Anterior cingulate cortex (tissue), 58 donors: ENCODE measurements around the gene FOXA2.

Source experiments
- DNase-seq, 58 donors: peaks; one replicate each; lab custom pipeline; 2025; lab: John Stamatoyannopoulos, UW

Gene FOXA2

DNA sequence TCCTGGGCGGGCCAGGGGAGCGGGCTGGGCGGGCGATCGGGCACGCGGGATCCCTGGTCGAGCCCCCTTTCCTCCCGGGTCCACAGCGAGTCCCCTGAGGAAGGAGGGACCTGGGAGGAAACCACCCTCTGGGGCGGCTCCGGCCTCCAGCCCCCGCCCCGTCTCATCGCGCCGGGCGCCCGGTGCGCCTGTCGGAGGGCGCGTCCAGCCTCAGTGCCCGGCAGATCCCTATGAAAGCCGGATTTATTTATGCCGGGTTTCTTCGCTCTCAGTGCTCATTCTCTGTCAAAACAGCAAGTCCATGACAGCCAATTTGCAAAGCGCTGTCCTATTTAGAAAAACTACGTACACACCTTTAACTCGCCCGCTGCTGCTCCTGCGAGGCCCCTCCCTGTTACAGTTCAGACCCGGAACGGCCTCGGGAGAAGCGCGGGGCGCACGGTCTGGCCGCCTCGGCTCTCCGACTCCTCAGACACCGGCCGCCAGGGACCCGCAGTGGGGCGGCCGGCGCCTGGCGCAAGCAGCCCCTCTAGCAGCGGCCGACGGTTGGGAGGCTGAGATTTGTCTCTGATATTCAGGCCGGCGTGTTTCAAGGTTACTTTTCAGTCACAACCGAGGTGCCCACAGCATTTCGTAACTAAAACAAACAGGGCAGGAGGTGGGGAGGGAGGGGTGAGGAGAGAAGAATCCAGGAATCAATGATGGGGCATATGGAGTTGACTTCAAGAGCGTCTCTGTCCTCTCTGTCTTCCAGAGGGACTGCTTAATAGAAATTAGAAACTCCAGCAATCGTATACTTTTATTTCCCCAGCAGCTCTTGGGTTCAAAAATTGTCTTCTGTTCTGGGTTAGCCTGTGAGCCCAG lies 782 bp upstream of the FOXA2 start:
- no peak for DNase-seq

DNA sequence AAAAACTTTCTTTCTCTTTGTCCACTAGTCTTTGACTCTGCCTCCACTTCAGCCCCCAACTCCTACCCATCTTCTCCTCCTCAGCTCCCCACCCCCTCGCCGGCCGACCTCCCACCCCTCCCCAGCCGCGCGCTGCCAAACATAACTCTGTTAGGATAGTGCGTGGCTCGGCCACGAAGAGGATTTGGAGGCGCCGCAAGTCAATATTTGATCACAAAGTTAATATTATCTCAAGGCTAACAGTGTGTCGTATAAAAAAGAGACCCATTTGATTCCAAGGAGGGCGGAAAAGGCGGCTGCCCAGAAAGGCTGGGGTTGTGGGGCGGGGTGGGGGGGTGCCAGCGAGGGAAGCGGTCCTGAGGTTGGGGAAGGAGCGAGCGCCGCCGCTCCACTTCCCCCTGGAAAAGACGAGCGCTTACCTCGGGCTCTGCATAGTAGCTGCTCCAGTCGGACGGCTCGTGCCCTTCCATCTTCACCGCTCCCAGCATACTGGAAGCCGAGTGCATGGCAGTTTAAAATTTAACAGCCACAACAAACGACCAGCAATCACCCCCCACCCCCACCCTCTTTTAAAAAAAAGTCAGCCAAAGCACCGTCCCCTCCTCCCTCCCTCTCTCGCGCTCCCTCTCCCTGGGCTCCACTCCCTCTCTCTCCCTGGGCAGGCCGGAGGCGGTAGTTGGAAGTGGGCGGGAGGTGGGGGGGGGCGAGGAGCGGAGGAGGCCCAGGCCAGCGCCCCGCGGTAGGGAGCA lies 425 bp downstream of the FOXA2 start:
- no peak for DNase-seq

DNA sequence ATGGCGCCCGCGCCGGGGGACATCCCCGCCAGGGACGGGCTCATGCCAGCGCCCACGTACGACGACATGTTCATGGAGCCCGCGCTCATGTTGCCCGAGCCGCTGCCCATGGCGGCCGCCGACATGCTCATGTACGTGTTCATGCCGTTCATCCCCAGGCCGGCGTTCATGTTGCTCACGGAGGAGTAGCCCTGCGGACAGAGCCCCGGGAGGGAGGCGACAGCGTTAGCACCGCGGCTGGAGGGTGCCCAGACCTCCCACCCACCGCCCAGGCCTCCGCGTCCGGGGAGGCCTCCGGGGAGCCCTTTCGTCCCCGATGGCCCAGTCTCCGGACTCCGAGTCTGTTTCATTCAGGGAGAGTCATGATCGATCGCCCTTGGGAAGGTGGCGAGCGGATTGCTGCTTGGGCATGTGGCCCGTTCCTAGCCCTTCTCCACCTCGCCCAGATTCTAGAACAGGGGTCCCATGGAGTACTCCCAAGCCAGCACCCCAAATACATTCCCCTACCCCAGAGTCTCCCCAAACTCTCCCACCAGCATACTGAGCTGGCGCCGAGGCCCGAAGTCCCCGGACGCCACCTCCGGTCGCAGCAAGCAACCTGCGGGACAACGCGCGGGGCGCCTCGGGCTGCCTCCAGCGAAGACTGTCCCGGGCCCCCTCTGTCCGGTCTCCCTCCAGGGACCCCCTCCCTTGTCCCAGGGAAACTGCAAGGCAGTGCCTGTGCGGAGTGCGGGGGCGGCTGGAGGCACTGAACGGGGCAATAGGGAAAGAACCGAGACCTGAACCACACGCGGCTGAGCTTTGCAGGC lies 1.2 kb downstream of the FOXA2 start:
- no peak for DNase-seq

DNA sequence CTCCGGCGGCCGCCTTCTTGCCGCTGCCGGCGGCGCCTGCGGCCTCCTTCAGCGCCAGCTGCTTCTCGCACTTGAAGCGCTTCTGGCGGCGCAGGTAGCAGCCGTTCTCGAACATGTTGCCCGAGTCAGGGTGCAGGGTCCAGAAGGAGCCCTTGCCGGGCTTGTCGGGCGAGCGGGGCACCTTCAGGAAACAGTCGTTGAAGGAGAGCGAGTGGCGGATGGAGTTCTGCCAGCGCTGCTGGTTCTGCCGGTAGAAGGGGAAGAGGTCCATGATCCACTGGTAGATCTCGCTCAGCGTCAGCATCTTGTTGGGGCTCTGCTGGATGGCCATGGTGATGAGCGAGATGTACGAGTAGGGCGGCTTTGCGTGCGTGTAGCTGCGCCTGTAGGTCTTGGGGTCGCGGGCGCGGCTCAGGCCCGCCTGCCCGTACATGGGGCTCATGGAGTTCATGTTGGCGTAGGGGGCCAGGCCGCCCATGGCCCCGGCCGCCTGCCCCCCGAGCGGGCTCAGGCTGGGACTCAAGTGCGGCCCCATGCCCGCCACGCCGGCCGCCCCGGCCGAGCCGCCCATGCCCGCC lies 1.9 kb downstream of the FOXA2 start:
- no peak for DNase-seq

DNA sequence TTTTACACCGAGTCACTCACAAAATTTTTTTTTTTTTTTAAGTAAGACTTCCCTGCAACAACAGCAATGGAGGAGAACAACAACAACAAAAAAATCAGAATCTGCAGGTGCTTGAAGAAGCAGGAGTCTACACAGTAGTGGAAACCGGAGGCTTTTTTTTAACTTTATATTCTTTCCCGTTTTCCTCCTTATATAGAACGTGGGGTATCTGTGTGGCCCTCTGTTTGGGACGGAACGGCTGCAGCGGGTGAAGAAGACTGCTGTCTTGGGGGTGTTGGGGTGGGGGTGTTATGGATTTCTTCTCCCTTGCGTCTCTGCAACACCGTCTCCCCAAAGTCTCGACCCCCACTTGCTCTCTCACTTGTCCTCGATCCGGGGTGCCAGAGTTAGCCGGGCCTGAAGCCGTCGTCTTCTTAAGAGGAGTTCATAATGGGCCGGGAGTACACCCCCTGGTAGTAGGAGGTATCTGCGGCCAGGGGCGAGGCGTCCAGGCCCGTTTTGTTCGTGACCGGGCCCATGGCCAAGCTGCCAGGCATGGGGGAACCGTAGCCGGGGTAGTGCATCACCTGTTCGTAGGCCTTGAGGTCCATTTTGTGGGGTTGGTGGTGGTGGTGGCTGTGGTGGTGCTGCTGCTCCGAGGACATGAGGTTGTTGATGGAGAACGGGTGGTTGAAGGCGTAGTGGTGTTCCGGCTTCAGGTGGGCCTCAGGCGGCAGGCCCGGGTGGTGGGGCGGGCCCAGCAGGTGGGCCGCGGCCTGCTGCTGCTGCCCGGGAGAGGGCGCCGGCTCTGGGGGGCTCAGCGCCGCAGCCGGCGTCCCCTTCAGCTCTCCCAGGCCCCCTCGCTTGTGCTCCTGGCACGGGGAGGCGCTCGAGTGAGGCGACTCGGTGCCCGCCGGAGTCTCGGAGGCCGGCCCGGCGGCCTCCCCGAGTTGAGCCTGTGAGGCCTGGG lies 2.7 kb downstream of the FOXA2 start:
- no peak for DNase-seq

DNA sequence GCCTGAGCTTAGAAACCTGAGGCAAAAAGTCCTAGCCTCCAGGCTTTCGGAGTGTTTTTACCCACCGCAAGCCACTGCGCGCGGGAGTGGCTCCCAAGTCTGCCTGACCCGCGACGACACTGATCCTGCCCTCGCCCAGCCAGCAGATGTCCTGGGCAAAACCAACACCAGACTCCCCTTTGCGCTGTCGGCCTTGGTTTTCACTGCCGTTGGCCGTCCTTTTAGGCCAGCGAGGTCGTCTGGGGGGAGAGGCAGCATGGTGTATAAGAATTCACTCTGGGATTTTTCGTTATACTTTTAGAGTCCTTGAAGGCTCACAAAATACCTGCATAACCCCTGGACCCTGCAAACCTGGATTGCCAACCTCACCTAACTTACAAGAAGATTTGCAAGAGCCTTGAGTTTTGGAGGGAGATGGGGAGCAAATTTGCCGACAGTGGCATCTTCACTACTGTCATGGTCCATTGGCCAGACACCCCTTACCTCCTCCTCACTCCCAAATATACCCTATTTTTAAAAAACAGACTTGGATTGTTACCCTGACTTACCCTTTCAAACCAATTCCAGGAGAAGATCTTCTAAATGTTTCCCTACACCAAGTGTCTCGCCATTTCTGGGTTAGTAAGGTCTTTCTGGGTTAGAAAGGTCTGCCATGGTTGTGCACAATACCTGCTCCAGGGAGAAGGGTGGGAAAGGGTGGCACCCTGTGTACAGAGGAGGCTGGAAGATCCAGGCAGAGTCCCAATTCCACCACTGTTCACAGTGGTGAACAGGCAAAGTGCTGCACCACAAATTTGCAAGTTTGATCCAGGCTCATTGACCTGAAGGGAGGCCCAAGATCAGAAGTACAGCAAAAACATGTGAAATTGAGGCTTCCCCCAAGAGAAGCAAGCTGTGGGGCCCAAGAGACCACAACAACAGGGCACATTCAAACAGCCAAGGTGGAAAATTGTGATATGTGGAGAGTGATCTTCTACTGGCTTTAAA lies 4.4 kb downstream of the FOXA2 start:
- no peak for DNase-seq

DNA sequence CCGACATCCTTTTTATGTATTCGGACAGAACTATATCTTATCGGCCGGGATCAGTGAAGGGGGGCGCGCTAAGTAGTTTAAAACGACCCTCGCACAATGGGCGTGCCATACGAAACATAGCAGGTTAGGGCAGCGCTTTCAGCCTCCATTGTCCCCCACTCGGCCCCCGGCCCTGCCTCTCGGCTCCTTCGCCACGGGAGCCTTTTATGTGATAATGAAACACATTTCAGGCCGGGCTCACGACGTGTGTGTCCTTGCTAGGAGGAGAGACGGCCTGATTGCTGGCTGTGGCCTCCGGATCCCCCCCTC lies 5.3 kb downstream of the FOXA2 start:
- DNase-seq = no peak

DNA sequence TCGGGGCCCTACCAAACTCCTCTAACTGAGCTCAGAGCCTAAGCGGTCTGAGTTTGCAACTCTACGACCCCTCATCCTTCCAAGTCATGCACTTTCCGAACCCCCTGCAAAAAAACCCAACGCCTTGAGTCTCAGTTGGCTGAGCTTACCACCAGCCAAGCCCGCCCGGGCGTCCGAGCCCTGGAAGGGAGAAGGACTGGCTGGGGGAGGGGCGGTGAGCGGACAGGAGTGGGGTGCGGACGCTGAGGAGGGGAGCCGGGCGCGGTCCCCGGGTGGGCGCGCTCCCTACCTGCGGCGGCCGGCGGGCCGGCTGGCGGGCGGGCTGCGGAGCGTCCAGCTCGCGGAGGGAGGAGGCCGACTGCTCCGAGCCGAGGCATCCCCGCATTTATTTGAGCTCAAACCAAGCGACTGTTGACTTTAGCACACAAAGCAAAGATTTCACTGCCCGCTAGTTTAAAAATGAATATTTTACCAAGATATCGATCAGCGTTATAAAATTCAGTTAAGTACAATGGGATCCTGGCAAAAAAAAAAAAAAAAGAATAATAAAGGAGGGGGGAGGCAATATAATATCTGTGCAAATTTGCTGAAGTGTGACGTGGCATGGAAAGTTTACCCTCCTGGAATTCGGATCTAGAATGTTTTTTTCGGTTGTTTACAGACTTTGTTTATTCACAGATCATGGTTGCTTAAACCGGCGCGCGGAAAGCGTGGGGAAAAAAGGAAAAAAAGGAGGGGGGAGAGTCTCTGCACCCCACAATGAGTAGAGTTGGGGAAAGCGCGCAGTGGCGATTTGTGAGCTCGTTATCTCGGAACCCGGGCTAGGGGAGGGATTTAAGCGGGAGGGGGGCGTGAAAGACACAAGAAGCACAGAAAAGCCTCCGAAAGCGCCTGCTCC lies 5.9 kb downstream of the FOXA2 start:
- DNase-seq = no peak

DNA sequence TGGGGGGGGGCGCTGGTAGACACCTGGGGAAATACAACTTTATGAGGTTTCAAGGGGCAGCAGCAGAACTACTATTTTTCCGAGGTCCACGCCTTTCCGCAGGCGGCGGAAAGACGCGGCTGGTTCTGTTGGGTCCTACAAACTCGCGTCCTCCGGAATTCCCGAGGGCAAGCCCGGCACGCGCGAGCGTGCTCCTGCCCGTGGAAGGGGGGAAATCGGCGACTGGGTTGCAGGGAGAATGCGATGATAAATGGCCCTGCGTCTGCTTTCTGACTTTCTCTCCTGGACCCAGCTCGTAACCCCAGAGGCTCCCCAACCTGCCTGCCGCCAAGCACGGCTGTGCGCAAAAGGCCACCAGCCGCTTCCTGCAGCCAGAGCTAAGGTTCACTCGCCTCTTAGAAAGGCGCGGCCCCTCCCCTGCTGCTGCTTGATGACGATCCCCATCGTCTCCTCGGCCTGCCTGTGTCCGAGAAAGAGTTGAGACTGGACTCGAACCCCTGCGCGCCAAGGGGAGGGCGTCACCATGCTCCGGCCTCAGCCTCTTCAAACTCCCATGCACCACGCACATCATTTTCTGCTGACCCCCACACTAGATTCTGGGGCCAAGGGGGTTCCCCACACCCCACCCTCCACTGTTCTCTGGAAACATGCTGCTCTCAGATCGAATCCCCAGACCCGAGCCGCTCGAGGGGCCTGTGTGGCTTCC lies 6.7 kb downstream of the FOXA2 start:
- DNase-seq = no peak

DNA sequence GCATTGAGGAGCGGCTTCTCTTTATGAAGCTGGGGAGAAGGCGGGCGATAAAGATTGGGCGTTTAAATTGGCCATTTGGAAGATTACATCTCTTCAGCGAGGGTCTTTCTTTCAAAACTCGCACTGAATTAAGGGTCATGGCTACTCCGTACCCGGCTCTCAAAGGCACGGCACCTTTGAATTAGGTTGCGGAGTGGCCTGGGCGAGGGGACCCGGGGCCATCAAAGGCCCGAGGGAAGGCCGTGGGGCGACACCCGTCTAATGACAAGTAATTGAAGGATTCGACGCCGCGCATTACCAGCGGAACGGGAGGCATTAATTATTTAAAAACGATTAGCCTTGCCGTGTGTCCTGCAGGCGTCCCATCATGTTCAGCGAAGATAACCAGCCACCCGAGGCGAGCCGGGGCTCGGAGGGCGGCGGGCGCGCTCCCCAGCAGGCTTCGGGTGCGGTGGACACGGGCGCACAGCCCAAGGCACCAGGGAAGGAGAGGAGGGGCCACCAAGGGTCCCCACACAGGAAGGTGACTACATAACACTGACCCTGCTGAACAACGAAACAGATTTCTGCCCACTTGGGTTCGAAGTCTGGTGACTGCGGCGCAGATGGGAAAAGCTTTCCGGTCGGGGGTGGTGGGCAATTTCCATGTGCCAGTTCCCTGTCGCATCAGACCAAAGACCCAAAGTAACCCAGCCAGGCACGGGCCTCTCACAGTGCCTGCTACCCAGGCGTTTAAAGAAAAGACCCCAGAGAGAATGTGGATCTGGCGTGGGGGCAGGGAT lies 7.4 kb downstream of the FOXA2 start:
- DNase-seq = no peak

DNA sequence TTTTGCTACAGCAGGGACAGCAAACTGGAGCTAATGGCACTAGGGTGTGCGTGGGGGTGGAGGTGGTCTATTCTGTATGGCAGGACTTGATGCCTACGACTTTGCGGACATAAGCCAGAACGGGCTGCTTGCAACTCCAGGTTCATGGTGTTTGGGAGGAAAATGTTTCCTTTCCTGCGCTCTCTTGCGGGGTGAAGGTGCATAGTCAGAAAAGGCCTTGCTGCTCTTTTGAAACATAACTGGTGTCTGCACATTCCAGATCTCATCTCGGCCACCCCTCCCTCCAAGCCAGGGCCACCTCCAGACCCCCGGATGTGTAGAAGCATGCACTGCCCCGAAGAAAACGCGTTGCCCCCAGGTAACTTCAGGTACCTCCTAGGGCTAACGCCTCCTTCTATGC lies 8.1 kb downstream of the FOXA2 start:
- no peak for DNase-seq

DNA sequence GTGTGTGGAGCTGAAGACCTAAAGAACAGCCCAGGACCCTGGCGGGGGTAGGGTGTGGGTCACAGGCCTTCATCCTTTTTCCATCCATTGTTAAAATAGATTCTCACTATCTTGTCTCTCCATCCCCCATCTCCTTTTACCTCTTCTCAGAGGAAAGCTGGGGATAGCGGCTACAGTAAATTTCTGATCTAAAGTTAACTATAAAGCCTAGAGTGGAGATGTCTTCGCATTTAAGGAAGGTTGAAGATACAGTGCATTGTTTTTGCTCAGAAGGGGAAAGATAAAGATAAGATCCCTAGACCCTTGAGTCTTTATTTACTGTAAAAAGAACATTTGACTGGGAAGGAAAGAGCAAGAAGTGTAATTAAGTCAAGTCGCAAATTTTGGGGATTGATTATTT lies 8.6 kb downstream of the FOXA2 start:
- DNase-seq = no peak

DNA sequence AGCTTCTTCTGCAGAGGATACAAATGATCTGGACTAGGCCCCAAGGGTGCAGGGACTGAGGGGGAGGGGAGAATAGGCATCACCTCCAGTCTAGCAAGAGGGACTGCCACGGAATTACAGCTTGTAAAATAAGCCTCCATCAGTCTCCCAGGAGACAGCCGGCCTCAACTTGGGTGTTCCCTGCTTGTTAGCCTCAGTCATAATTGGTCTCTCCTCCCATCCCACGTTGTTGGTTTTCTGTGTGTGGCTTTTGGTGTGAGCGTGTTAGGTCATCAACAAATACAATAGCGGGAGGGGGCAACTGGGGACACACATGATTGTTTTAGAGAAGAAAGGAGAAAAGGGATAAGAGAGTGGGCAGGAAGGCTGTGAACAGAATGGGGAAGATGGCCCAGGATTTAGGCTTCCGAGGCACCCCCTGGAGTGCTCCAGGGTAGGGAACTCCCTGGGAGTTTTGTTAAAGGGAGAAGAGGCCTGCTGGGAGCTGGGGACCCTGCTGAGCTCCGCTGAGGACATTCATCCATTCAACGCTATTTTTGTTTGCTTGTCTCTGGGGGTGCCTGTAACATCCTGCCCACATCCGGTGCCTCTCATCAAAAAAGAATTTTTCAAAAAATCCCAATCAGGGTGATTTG lies 9.2 kb downstream of the FOXA2 start:
- no peak for DNase-seq

DNA sequence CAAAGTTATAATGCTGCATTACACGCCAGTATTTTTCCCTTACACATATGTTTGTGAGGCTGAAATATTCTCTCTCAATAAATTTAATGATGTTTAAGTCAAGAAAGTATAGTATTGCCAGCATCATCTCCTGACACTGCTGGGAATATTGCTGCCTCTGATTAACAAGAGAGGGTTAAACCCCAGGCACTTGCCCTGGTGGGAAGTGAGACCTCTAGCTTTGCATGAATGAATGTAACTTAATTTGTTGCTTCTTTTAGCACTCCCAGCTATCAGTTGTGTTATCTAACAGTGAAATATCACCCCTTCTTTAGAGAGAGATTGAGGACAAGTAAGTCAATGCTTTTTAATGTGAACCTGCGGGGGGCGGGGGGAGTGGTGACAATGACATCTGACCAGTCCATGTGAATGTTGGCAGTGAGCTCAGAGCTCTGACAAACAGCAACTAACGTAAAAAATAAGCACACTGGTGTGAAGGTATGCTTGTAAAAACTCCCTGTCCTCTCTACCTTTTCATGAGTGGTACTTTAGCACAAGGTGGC lies 9.8 kb downstream of the FOXA2 start:
- DNase-seq = no peak

DNA sequence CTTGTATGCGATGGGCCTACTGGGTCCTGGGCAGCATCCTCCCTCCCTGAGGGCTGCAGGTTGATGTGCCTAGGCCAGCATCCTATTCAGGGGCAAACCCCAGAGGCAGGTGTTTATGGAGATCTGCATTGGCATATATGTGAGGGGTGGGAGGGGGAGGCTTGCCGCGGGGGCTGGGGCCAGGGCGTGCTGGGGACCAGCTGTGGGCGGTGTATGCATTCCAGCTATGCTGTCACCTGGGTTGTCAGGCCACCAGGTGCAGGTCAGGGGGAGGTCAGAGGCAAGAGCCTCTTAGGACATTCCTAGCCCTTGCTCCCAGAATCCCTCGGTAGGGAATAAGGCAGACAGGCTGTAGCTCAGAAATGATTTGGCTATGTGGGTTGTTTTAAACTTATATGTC lies 11.9 kb downstream of the FOXA2 start:
- DNase-seq = no peak
